ENCODE results near the gene CBLN3.

The CBLN3 gene

GRCh38 chr14:24401810-24402702 lies 27.4 kb downstream of the CBLN3 start:
- TF ChIP-seq CTCF (IDR thresholded peaks at IDR 0.05; ENCODE audit: poor library complexity, severe bottlenecking) = no peak
- no peaks in the 10 kb centered on the region for H3K27me3 ChIP-seq (ENCODE audit: insufficient read depth, poor library complexity, severe bottlenecking)
- no peaks in the 10 kb centered on the region for H3K9me3 ChIP-seq (ENCODE audit: severe bottlenecking)
- DNase-seq (ENCODE audit: low spot score) (no peak), ATAC-seq (ENCODE audit: low read depth) (no peak)
- H3K4me3 ChIP-seq (ENCODE audit: severe bottlenecking) = no peak overlapping the region
- H3K36me3 ChIP-seq (ENCODE audit: low read depth) = no peaks in the 10 kb centered on the region
- no peaks in the 10 kb centered on the region for H3K4me1 ChIP-seq (ENCODE audit: insufficient read depth, poor library complexity, severe bottlenecking)
- no peak overlapping the region for H3K27ac ChIP-seq (ENCODE audit: poor library complexity, severe bottlenecking)

DNA sequence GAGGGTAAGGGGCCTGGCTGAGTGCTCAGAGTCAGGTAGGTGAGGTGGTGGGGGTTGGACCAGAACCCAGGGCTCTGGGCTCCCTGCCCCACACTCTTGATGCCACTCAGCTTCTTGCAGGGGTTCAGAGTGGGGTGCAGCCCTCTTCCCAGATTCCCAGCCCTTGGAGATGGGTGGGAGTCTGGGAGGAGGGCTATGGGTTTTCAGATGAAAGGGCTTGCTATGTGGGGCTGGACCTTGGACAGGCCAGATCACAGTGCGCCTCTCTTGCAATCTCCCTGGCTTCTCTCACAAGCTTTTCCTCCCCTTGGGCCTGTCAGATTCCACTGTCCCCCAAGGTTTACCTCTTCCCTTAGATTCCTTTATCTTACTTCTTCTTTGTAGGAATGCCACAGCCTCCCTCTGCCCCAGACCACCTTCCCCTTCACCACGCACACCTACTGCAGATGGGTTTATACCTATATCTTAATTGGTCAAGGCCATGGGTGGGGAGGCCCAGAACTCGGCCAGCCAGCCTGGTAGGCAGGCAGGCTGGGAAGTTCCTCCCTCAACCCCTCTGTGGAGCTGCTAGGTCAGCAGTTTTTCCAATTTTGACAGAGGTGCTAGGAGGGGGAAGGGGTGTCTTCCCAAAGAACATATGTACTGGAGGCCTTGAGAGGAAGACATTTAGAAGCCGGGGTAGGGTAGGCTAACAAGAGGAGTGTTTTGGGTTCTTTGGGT lies 29.3 kb downstream of the CBLN3 start:
- ATAC-seq (ENCODE audit: low read depth) = no peak

GRCh38 chr14:24399447-24399822 lies 30.0 kb downstream of the CBLN3 start:
- no peak for ATAC-seq (ENCODE audit: low read depth)
- no peaks in the 10 kb centered on the region for H3K9me3 ChIP-seq (ENCODE audit: severe bottlenecking)
- no peak overlapping the region for H3K27ac ChIP-seq (ENCODE audit: poor library complexity, severe bottlenecking)
- no peaks in the 10 kb centered on the region for H3K36me3 ChIP-seq (ENCODE audit: low read depth)
- DNase-seq (ENCODE audit: low spot score) = no peak
- no peaks in the 10 kb centered on the region for H3K27me3 ChIP-seq (ENCODE audit: insufficient read depth, poor library complexity, severe bottlenecking)
- H3K4me3 ChIP-seq (ENCODE audit: severe bottlenecking) = peak overlapping the region; percentile 18
- H3K4me1 ChIP-seq (ENCODE audit: insufficient read depth, poor library complexity, severe bottlenecking) = peaks cover 8% of the 10 kb centered on the region
- TF ChIP-seq CTCF (IDR thresholded peaks at IDR 0.05; ENCODE audit: poor library complexity, severe bottlenecking) = no peak

More for the DNA sequence above, 29.3 kb downstream of the CBLN3 start:
- H3K4me3 ChIP-seq (ENCODE audit: severe bottlenecking) = no peak overlapping the region
- H3K27ac ChIP-seq (ENCODE audit: poor library complexity, severe bottlenecking) = no peak overlapping the region
- H3K9me3 ChIP-seq (ENCODE audit: severe bottlenecking) = no peaks in the 10 kb centered on the region
- H3K36me3 ChIP-seq (ENCODE audit: low read depth) = no peaks in the 10 kb centered on the region
- H3K4me1 ChIP-seq (ENCODE audit: insufficient read depth, poor library complexity, severe bottlenecking) = peaks cover 8% of the 10 kb centered on the region
- no peak for DNase-seq (ENCODE audit: low spot score)
- TF ChIP-seq CTCF (IDR thresholded peaks at IDR 0.05; ENCODE audit: poor library complexity, severe bottlenecking) = no peak
- H3K27me3 ChIP-seq (ENCODE audit: insufficient read depth, poor library complexity, severe bottlenecking) = no peaks in the 10 kb centered on the region

DNA sequence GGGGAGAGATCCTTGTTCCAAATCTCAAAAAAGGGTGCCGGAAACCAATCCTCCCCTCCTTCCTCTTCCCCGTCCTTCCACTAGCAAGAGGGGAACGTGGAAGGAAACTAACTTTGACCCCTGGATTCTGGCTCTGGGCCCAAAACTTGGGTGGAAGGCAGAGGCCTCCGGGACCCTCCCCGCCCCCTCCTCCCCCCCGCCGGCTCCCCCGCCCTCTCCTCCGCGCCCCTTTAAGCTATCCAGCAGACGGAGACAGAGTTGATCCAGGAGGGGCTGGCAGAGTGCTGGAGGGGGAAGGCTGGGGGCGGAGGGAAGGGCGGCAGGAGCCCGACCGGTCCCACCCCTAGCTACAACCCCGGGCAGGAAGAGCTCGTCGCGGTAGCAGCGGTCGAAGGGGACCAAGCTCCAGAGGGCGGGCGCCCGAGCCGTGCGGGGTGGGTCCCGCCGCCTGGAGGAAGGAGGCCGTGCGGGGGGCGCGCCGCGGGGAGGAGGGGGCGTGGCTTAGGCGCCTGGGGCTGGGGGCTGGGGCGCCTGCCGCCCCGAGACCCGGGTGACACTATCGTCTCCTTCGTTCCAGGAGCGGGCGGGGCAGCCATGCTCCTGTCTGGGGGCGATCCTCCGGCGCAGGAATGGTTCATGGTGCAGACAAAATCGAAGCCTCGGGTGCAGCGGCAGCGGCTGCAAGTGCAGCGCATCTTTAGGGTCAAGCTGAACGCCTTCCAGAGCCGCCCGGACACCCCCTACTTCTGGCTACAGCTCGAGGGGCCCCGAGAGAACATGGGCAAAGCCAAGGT lies 30.6 kb downstream of the CBLN3 start, which contains the start of gene NYNRIN:
NYNRIN (plus strand) TSS at position 351 of the 794 bp plus-strand sequence; CDS start at position 595, 244 bp downstream.
- DNase-seq (ENCODE audit: low spot score) (no peak), ATAC-seq (ENCODE audit: low read depth) (peak; percentile 43)
- Histone ChIP-seq H3K27ac (ENCODE audit: poor library complexity, severe bottlenecking) (no peak within 1 kb of the TSS), H3K4me3 (ENCODE audit: severe bottlenecking) (peak within 1 kb of the TSS; percentile 18), H3K36me3 (ENCODE audit: low read depth) (no peaks in the 10 kb centered on the region), H3K9me3 (ENCODE audit: severe bottlenecking) (no peaks in the 10 kb centered on the region), H3K4me1 (ENCODE audit: insufficient read depth, poor library complexity, severe bottlenecking) (peaks cover 8% of the 10 kb centered on the region), H3K27me3 (ENCODE audit: insufficient read depth, poor library complexity, severe bottlenecking) (no peaks in the 10 kb centered on the region)
- TF ChIP-seq CTCF (IDR thresholded peaks at IDR 0.05; ENCODE audit: poor library complexity, severe bottlenecking) = no peak

All from RWPE2 (cell line).